ENCODE data around the gene MIS12. TPM values are rescaled to one million over a fixed set of nuclear protein-coding genes. Genes with fewer than 3 reads are reported as not detected.

The MIS12 gene
- polyA plus RNA-seq (ENCODE audit: insufficient read length in 4 of 4): 10 to 100 TPM; 33.9 to 48.6 (median 36.4) TPM

GRCh38 chr17:5486206-5487124, at the start of gene MIS12:
TSS of gene MIS12 (plus strand) at chr17:5486566. CDS start at chr17:5488863, 2,297 bp downstream.
- peak; percentile 92 to 98 (median 93) for DNase-seq (ENCODE audit: low read depth in 4 of 4, low spot score in 2 of 4)

GRCh38 chr17:5437721-5438317, 48.5 kb upstream of the MIS12 start:
- DNase-seq (ENCODE audit: low read depth in 4 of 4, low spot score in 2 of 4): no peak

GRCh38 chr17:5438716-5439445, 47.5 kb upstream of the MIS12 start, which contains the start of gene C1QBP:
TSS of gene C1QBP (minus strand) at chr17:5439155. CDS start at chr17:5439073, 82 bp downstream.
- peak; percentile 77 to 92 (median 88) for DNase-seq (ENCODE audit: low read depth in 4 of 4, low spot score in 2 of 4)

- no peak for DNase-seq (ENCODE audit: low read depth in 4 of 4, low spot score in 2 of 4)
Measured at GRCh38 chr17:5439446-5439764, 47.0 kb upstream of the MIS12 start.

- no peak for DNase-seq (ENCODE audit: low read depth in 4 of 4, low spot score in 2 of 4)
Measured at GRCh38 chr17:5443728-5444127, 42.6 kb upstream of the MIS12 start.

GRCh38 chr17:5444209-5444608, 42.2 kb upstream of the MIS12 start:
- no peak for DNase-seq (ENCODE audit: low read depth in 4 of 4, low spot score in 2 of 4)

- no peak for DNase-seq (ENCODE audit: low read depth in 4 of 4, low spot score in 2 of 4)
Measured at GRCh38 chr17:5446786-5447185, 39.6 kb upstream of the MIS12 start.

GRCh38 chr17:5464717-5465507, 21.5 kb upstream of the MIS12 start:
- no peak for DNase-seq (ENCODE audit: low read depth in 4 of 4, low spot score in 2 of 4)

- DNase-seq (ENCODE audit: low read depth in 4 of 4, low spot score in 2 of 4): no peak
Measured at GRCh38 chr17:5466295-5466694, 20.1 kb upstream of the MIS12 start.

GRCh38 chr17:5467416-5467815, 18.9 kb upstream of the MIS12 start:
- DNase-seq (ENCODE audit: low read depth in 4 of 4, low spot score in 2 of 4): no peak

GRCh38 chr17:5468075-5468473, 18.3 kb upstream of the MIS12 start:
- DNase-seq (ENCODE audit: low read depth in 4 of 4, low spot score in 2 of 4): no peak

GRCh38 chr17:5472511-5472910, 13.9 kb upstream of the MIS12 start:
- DNase-seq (ENCODE audit: low read depth in 4 of 4, low spot score in 2 of 4): no peak

- DNase-seq (ENCODE audit: low read depth in 4 of 4, low spot score in 2 of 4): no peak
Measured at GRCh38 chr17:5473906-5474305, 12.5 kb upstream of the MIS12 start.

GRCh38 chr17:5478992-5479391, 7.4 kb upstream of the MIS12 start:
- no peak for DNase-seq (ENCODE audit: low read depth in 4 of 4, low spot score in 2 of 4)

GRCh38 chr17:5480962-5481361, 5.4 kb upstream of the MIS12 start:
- DNase-seq (ENCODE audit: low read depth in 4 of 4, low spot score in 2 of 4): no peak

GRCh38 chr17:5481451-5481850, 4.9 kb upstream of the MIS12 start:
- no peak for DNase-seq (ENCODE audit: low read depth in 4 of 4, low spot score in 2 of 4)

GRCh38 chr17:5485270-5486205, 828 bp upstream of the MIS12 start, which contains the start of gene DERL2:
TSS of gene DERL2 (minus strand) at chr17:5486178. CDS start at chr17:5486161, 17 bp downstream.
- no peak for DNase-seq (ENCODE audit: low read depth in 4 of 4, low spot score in 2 of 4)

GRCh38 chr17:5488752-5489151, 2.4 kb downstream of the MIS12 start:
- no peak for DNase-seq (ENCODE audit: low read depth in 4 of 4, low spot score in 2 of 4)

GRCh38 chr17:5492970-5493369, 6.6 kb downstream of the MIS12 start:
- DNase-seq (ENCODE audit: low read depth in 4 of 4, low spot score in 2 of 4): no peak

Measured in left renal cortex interstitium (tissue), 4 donors.